HL-60 (cell line): ENCODE results near the gene C11orf97.

Experiments used
- CTCF ChIP-seq: IDR thresholded peaks from one replicate; pipeline ENCODE4 v1.5.1; 2011; ENCODE audit warnings: low read length, control low read depth, inconsistent platforms; ENCODE audit not compliant: insufficient read depth
- GABPA ChIP-seq: IDR thresholded peaks from 2 replicates; pipeline ENCODE4 v1.6.1; 2012; ENCODE audit warnings: low read depth
- POLR2AphosphoS5 ChIP-seq: IDR thresholded peaks from 2 replicates; pipeline ENCODE4 v1.6.1; 2012; ENCODE audit warnings: low read depth

- TF ChIP-seq POLR2AphosphoS5 (peak; percentile 60), CTCF (no peak), GABPA (no peak)
Measured at GRCh38 chr11:94493281-94494125, 18.8 kb upstream of the C11orf97 start, which contains the start of the genes ANKRD49 and MRE11.
